HG02571 (cell line): Measurements from ENCODE around the gene VEGFA.
"Not testable (repeated sequence)": the region's sequence is repeated elsewhere in the genome, so short reads cannot be mapped to it uniquely, and the experiment has no call there.

Source experiments
- ATAC-seq: cut with Tn5 transposase; IDR thresholded peaks from one replicate; pipeline ENCODE4 v1.9.1; 2021; ENCODE audit warnings: mild to moderate bottlenecking, moderate library complexity; ENCODE audit not compliant: unreplicated experiment

VEGFA gene

GRCh38 chr6:43801495-43802181 is 31.6 kb downstream of the VEGFA start:
- ATAC-seq, result no peak

- no peak for ATAC-seq
Observed at GRCh38 chr6:43803055-43803782, 33.2 kb downstream of the VEGFA start.

GRCh38 chr6:43803783-43804549 is 34.0 kb downstream of the VEGFA start:
- no peak for ATAC-seq

- no peak for ATAC-seq
Observed at GRCh38 chr6:43804550-43805223, 34.7 kb downstream of the VEGFA start.

GRCh38 chr6:43805699-43806042 is 35.7 kb downstream of the VEGFA start:
- ATAC-seq, result no peak

GRCh38 chr6:43806043-43806757 is 36.2 kb downstream of the VEGFA start:
- no peak for ATAC-seq

GRCh38 chr6:43806758-43807227 is 36.8 kb downstream of the VEGFA start:
- no peak for ATAC-seq

- no peak for ATAC-seq
Observed at GRCh38 chr6:43807228-43808061, 37.4 kb downstream of the VEGFA start.

- ATAC-seq, result no peak
Observed at GRCh38 chr6:43808412-43808811, 38.4 kb downstream of the VEGFA start.

GRCh38 chr6:43809417-43810305 is 39.6 kb downstream of the VEGFA start:
- no peak for ATAC-seq

GRCh38 chr6:43810965-43811732 is 41.1 kb downstream of the VEGFA start:
- no peak for ATAC-seq

- no peak for ATAC-seq
Observed at GRCh38 chr6:43811733-43812099, 41.7 kb downstream of the VEGFA start.

GRCh38 chr6:43812850-43813578 is 43.0 kb downstream of the VEGFA start:
- no peak for ATAC-seq

GRCh38 chr6:43814111-43814510 is 44.1 kb downstream of the VEGFA start:
- no peak for ATAC-seq

GRCh38 chr6:43814865-43815264 is 44.9 kb downstream of the VEGFA start:
- ATAC-seq, result no peak

- ATAC-seq, result no peak
Observed at GRCh38 chr6:43817192-43817591, 47.2 kb downstream of the VEGFA start.

- not testable (repeated sequence) for ATAC-seq
Observed at GRCh38 chr6:43818973-43819372, 49.0 kb downstream of the VEGFA start.
